Caco-2 (cell line): ENCODE measurements around the gene LIPH. TPM values are rescaled to one million over a fixed set of nuclear protein-coding genes. Genes with fewer than 3 reads are reported as not detected.

Source experiments
- BruUV-seq: library from RNA; stranded (reverse); fragments of 400-500 nt; replicated peaks from 2 replicates; lab custom pipeline; 2021; lab: Mats Ljungman, UMichigan
- CTCF ChIA-PET: fragments of 300-600 bp; sonication (Branson Sonifier 250); formaldehyde crosslinking; loops from one replicate; lab custom pipeline; 2022; ENCODE audit warnings: antibody characterized with exemption; lab: Charles Lee
- POLR2A ChIA-PET: fragments of 300-600 bp; sonication (Branson Sonifier 250); formaldehyde crosslinking; loops from one replicate; lab custom pipeline; 2022; ENCODE audit warnings: antibody characterized with exemption; lab: Charles Lee
- DNase-seq, 2 experiments: peaks; one replicate each; pipeline versions ENCODE4 v3.0.0 to v3.0.0-alpha.2; 2020 to 2022
- H3K27me3 ChIP-seq: replicated peaks from 2 replicates; pipeline ENCODE4 v1.6.0; 2011; ENCODE audit warnings: low read length; ENCODE audit not compliant: control insufficient read depth, insufficient read depth
- H3K36me3 ChIP-seq: 2 replicates; pipeline ENCODE4 v1.5.1; 2011; ENCODE audit warnings: low read length; ENCODE audit not compliant: control insufficient read depth, insufficient read depth
- H3K4me1 ChIP-seq: fragments of 250-450 bp; sonication (Bioruptor Pico); 2 replicates; pipeline ENCODE4 v1.5.1; 2020; ENCODE audit warnings: mild to moderate bottlenecking
- H3K4me3 ChIP-seq: 2 replicates; pipeline ENCODE4 v1.5.1; 2011; ENCODE audit warnings: low read depth, mild to moderate bottlenecking, control low read depth, low read length
- H3K9me3 ChIP-seq: fragments of 250-450 bp; sonication (Bioruptor Pico); 2 replicates; pipeline ENCODE4 v1.5.1; 2020; ENCODE audit warnings: mild to moderate bottlenecking, moderate library complexity
- H3K27ac Mint-ChIP-seq: one replicate; pipeline ENCODE4 v1.8.0; 2022; ENCODE audit warnings: mixed read lengths; ENCODE audit not compliant: unreplicated experiment
- H3K27me3 Mint-ChIP-seq: one replicate; pipeline ENCODE4 v1.8.0; 2022; ENCODE audit warnings: mixed read lengths; ENCODE audit not compliant: insufficient read depth, unreplicated experiment
- H3K36me3 Mint-ChIP-seq: one replicate; pipeline ENCODE4 v1.8.0; 2022; ENCODE audit warnings: mild to moderate bottlenecking, mixed read lengths; ENCODE audit not compliant: insufficient read depth, unreplicated experiment
- H3K4me1 Mint-ChIP-seq: one replicate; pipeline ENCODE4 v1.8.0; 2022; ENCODE audit warnings: low read depth, mixed read lengths; ENCODE audit not compliant: unreplicated experiment
- H3K4me3 Mint-ChIP-seq: one replicate; pipeline ENCODE4 v1.8.0; 2022; ENCODE audit warnings: mild to moderate bottlenecking, moderate library complexity, mixed read lengths; ENCODE audit not compliant: unreplicated experiment
- H3K9me3 Mint-ChIP-seq: one replicate; pipeline ENCODE4 v1.8.0; 2022; ENCODE audit warnings: mixed read lengths; ENCODE audit not compliant: unreplicated experiment
- CTCF ChIP-seq, 2 experiments: fragments of 200-600 bp in 1 of 2; IDR thresholded peaks; 1 replicate in 1 of 2; 2 replicates in 1 of 2; pipeline versions ENCODE4 v1.5.1 to v1.8.0; 2011 to 2022; ENCODE audit warnings: antibody characterized with exemption in 1 of 2, control low read depth in 1 of 2, inconsistent platforms in 1 of 2, low read depth in 1 of 2, low read length in 1 of 2, mild to moderate bottlenecking in 1 of 2, moderate library complexity in 1 of 2; ENCODE audit not compliant: insufficient read depth in 1 of 2, severe bottlenecking in 1 of 2, unreplicated experiment in 1 of 2
- intact Hi-C: fragments of 100-400 bp; cut with micrococcal nuclease; formaldehyde crosslinking; loops from one replicate; pipeline ENCODE4 v1.10.0; 2022; ENCODE audit not compliant: unreplicated experiment
- total RNA-seq: library from RNA; stranded (reverse); gene quantifications from 2 replicates; pipeline ENCODE4 v1.2.3, GENCODE V29; 2022

LIPH gene
- total RNA-seq, 1 experiment from 2014 or later, result 6.1 TPM

GRCh38 chr3:185549122-185549521 lies 3.3 kb downstream of the LIPH start:
- DNase-seq, result no peak
- H3K36me3 ChIP-seq, result no peaks in the 10 kb centered on the region
- H3K27me3 Mint-ChIP-seq, result no peaks in the 10 kb centered on the region
- H3K4me1 ChIP-seq, result peaks cover 49% of the 10 kb centered on the region
- no peaks in the 10 kb centered on the region for H3K9me3 ChIP-seq
- peaks cover 8% of the 10 kb centered on the region for H3K36me3 Mint-ChIP-seq
- H3K4me1 Mint-ChIP-seq, result no peaks in the 10 kb centered on the region
- H3K27me3 ChIP-seq, result no peaks in the 10 kb centered on the region
- H3K4me3 ChIP-seq, result no peak overlapping the region
- no peak for TF ChIP-seq CTCF (IDR thresholded peaks at IDR 0.05; ENCODE audit: insufficient read depth in 1 of 2, low read depth in 1 of 2, low read length in 1 of 2, severe bottlenecking in 1 of 2, unreplicated experiment in 1 of 2)
- H3K4me3 Mint-ChIP-seq, result peak overlapping the region; percentile 48
- ChIA-PET POLR2A (no interaction called here), CTCF (no interaction called here)
- no peaks in the 10 kb centered on the region for H3K9me3 Mint-ChIP-seq
- intact Hi-C loops, result no loop called here
- peak overlapping the region; percentile 74 for H3K27ac Mint-ChIP-seq
- no TSS peak for BruUV-seq

- no TSS peak for BruUV-seq
- no peaks in the 10 kb centered on the region for H3K9me3 ChIP-seq
- POLR2A ChIA-PET, result no interaction called here
- TF ChIP-seq CTCF (IDR thresholded peaks at IDR 0.05; ENCODE audit: insufficient read depth in 1 of 2, low read depth in 1 of 2, low read length in 1 of 2, severe bottlenecking in 1 of 2, unreplicated experiment in 1 of 2), result no peak
- no peak for DNase-seq
- H3K4me1 ChIP-seq, result peaks cover 25% of the 10 kb centered on the region
- intact Hi-C loops, result no loop called here
- no peaks in the 10 kb centered on the region for H3K27me3 ChIP-seq
- no peak overlapping the region for H3K4me3 Mint-ChIP-seq
- no peaks in the 10 kb centered on the region for H3K36me3 ChIP-seq
- H3K4me3 ChIP-seq, result no peak overlapping the region
- no peaks in the 10 kb centered on the region for H3K27me3 Mint-ChIP-seq
- CTCF ChIA-PET, result no interaction called here
- peaks cover 5% of the 10 kb centered on the region for H3K4me1 Mint-ChIP-seq
- H3K36me3 Mint-ChIP-seq, result peaks cover 8% of the 10 kb centered on the region
- no peak overlapping the region for H3K27ac Mint-ChIP-seq
- no peaks in the 10 kb centered on the region for H3K9me3 Mint-ChIP-seq
Measured at GRCh38 chr3:185540695-185541094, 11.7 kb downstream of the LIPH start.

GRCh38 chr3:185539934-185540333 lies 12.5 kb downstream of the LIPH start:
- Histone ChIP-seq H3K27me3 (no peaks in the 10 kb centered on the region), H3K4me3 (no peak overlapping the region), H3K9me3 (no peaks in the 10 kb centered on the region), H3K4me1 (peaks cover 18% of the 10 kb centered on the region), H3K36me3 (no peaks in the 10 kb centered on the region)
- intact Hi-C loops, result no loop called here
- CTCF ChIA-PET, result interaction anchor here (0.5 kb wide), 1 partner anchor 72 kb away, joined by 3 read pairs; no protein-coding TSS in a partner anchor
- no peak for DNase-seq
- no TSS peak for BruUV-seq
- POLR2A ChIA-PET, result no interaction called here
- H3K4me1 Mint-ChIP-seq, result peaks cover 5% of the 10 kb centered on the region
- peaks cover 8% of the 10 kb centered on the region for H3K36me3 Mint-ChIP-seq
- H3K27me3 Mint-ChIP-seq, result no peaks in the 10 kb centered on the region
- H3K27ac Mint-ChIP-seq, result no peak overlapping the region
- no peak overlapping the region for H3K4me3 Mint-ChIP-seq
- no peaks in the 10 kb centered on the region for H3K9me3 Mint-ChIP-seq
- no peak for TF ChIP-seq CTCF (IDR thresholded peaks at IDR 0.05; ENCODE audit: insufficient read depth in 1 of 2, low read depth in 1 of 2, low read length in 1 of 2, severe bottlenecking in 1 of 2, unreplicated experiment in 1 of 2)
